ENCODE measurements around the gene TMIGD1.
A peak's percentile ranks its signal among the peaks of the same experiment; 100 is the strongest.

Gene TMIGD1, protein sequence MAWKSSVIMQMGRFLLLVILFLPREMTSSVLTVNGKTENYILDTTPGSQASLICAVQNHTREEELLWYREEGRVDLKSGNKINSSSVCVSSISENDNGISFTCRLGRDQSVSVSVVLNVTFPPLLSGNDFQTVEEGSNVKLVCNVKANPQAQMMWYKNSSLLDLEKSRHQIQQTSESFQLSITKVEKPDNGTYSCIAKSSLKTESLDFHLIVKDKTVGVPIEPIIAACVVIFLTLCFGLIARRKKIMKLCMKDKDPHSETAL

DNA sequence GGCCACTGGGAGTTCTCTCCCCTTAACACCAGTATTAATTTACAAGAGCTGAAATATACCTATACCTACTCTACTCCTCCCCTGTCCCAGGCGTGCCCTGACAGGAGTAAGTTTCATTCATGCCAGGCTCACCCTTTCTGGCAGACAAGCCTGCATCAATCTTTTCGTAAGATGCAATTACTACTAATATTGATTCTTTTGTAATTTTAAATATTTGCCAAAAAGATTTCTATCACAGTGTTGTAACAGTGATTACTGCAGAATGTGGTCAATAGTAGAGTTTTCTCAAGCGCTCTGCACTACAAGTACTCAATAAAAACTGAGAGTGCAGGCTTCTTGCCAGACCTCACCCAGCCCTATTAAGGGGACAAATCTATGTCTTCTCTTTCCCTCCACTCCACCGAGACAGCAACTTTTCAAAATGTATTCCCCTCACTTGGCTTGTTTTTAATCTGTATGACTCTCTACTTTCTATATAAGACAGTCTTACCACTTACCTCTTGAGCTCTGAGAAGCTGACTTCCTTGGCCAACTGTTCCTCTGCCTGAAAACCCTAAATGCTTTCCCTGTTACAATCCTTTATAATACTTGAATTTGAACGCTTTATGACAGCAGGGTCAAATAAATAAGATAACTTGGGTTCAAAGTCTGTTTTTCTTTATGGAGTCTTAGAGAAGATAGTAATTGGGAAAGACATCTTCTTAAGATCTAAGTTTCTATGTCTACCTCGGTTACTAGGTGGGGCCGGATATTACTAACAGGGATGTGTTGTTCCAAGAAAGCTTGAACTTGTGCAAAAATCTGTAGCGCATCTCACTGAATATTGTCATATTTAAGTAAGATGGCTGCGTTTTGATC, at the start of gene TMIGD1:
Gene TMIGD1 (minus strand): TSS at position 555 of the 858 bp plus-strand sequence. CDS start 1,924 bp downstream, outside the sequence.
- no peak for DNase-seq (ENCODE audit: low read depth)
- TF ChIP-seq MYC (IDR thresholded peaks at IDR 0.05; ENCODE audit: low read depth, low read length), result no peak
- TF ChIP-seq, protein P1, sequence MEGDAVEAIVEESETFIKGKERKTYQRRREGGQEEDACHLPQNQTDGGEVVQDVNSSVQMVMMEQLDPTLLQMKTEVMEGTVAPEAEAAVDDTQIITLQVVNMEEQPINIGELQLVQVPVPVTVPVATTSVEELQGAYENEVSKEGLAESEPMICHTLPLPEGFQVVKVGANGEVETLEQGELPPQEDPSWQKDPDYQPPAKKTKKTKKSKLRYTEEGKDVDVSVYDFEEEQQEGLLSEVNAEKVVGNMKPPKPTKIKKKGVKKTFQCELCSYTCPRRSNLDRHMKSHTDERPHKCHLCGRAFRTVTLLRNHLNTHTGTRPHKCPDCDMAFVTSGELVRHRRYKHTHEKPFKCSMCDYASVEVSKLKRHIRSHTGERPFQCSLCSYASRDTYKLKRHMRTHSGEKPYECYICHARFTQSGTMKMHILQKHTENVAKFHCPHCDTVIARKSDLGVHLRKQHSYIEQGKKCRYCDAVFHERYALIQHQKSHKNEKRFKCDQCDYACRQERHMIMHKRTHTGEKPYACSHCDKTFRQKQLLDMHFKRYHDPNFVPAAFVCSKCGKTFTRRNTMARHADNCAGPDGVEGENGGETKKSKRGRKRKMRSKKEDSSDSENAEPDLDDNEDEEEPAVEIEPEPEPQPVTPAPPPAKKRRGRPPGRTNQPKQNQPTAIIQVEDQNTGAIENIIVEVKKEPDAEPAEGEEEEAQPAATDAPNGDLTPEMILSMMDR (IDR thresholded peaks at IDR 0.05; ENCODE audit: low read depth, low read length), result no peak
- no peak for TF ChIP-seq POLR2A (IDR thresholded peaks at IDR 0.05; ENCODE audit: extremely low read depth, insufficient read length)
- TF ChIP-seq, protein P2, sequence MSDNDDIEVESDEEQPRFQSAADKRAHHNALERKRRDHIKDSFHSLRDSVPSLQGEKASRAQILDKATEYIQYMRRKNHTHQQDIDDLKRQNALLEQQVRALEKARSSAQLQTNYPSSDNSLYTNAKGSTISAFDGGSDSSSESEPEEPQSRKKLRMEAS (IDR thresholded peaks at IDR 0.05; ENCODE audit: low read depth, low read length), result no peak
- no peak within 1 kb of the TSS for H3K4me3 ChIP-seq (ENCODE audit: low read depth, low read length)

DNA sequence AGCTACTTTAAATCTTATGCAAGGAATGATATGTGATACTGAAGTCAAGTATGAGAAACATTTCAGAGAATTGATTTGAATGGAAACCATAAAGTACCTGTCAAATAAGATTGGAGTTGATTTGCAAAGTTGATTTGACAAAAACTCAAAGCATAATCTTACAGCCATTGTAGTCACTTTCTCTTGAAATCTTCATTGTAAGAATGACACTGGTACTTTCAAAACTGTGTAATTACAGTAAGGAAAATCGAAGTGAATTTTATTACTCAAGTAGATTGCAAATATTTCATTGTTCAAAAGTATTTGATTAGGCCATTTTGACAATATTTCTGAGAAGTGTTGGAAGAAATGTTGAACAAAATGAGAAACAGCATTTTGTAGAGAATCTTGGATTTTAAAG, 48.5 kb upstream of the TMIGD1 start:
- TF ChIP-seq POLR2A (IDR thresholded peaks at IDR 0.05; ENCODE audit: extremely low read depth, insufficient read length) (no peak), MYC (IDR thresholded peaks at IDR 0.05; ENCODE audit: low read depth, low read length) (no peak)
- TF ChIP-seq, protein P1 (IDR thresholded peaks at IDR 0.05; ENCODE audit: low read depth, low read length), result no peak
- TF ChIP-seq, protein P2 (IDR thresholded peaks at IDR 0.05; ENCODE audit: low read depth, low read length), result no peak
- DNase-seq (ENCODE audit: low read depth), result no peak
- H3K4me3 ChIP-seq (ENCODE audit: low read depth, low read length), result peak overlapping the region; percentile 33

DNA sequence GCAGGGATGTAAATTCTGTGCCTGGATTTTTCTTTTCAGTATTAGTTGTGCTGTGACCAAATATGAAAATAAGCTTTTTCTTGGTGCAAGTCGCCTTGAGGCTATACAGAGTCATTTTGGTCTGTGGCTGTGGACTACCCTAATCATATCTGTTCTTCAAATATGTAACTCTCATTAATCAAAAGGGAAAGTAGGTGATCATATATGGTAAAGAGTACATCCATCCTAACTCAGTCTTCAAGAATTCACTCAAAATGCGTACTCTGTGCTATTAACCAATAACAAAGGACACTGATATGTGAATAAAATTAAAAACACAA, 47.4 kb upstream of the TMIGD1 start:
- DNase-seq (ENCODE audit: low read depth), result no peak
- TF ChIP-seq POLR2A (IDR thresholded peaks at IDR 0.05; ENCODE audit: extremely low read depth, insufficient read length), result no peak
- TF ChIP-seq, protein P2 (IDR thresholded peaks at IDR 0.05; ENCODE audit: low read depth, low read length), result no peak
- TF ChIP-seq, protein P1 (IDR thresholded peaks at IDR 0.05; ENCODE audit: low read depth, low read length), result no peak
- no peak for TF ChIP-seq MYC (IDR thresholded peaks at IDR 0.05; ENCODE audit: low read depth, low read length)
- peak overlapping the region; percentile 74 for H3K4me3 ChIP-seq (ENCODE audit: low read depth, low read length)

DNA sequence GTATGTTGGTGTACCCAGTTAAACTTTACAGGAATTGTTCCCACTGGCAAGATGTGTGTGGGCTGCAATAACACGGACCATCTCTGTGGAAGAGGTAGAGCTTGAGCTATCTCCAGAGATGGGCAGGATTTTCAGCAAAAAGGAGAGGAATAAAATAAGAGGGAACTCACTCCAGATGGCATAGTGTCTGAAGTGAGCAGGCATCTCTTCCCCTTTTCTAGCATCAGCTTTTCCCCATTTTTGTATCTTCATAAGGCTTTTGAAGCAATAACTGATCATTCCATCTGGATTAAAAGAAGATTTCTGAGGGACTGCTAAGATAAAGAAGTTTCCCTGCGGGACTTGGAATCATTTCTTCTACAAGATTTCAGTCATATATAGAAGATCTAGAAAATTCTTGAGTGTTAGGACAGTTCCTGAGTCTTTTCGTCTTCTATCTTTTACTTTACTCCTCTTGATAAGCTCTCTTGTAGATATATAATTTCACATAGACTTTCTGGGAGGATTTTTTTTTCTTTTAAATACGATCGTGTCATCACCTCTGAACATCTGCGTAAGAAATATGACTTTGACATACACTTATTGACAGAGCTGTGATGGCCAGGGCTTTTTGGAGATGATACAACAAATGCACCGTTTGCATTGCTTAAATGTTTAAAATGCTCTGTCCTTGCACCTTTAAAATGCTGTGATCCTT, 46.9 kb upstream of the TMIGD1 start:
- peak; percentile 37 for DNase-seq (ENCODE audit: low read depth)
- peak overlapping the region; percentile 74 for H3K4me3 ChIP-seq (ENCODE audit: low read depth, low read length)
- TF ChIP-seq, protein P1 (IDR thresholded peaks at IDR 0.05; ENCODE audit: low read depth, low read length), result no peak
- TF ChIP-seq POLR2A (IDR thresholded peaks at IDR 0.05; ENCODE audit: extremely low read depth, insufficient read length) (no peak), MYC (IDR thresholded peaks at IDR 0.05; ENCODE audit: low read depth, low read length) (no peak)
- TF ChIP-seq, protein P2 (IDR thresholded peaks at IDR 0.05; ENCODE audit: low read depth, low read length), result no peak

DNA sequence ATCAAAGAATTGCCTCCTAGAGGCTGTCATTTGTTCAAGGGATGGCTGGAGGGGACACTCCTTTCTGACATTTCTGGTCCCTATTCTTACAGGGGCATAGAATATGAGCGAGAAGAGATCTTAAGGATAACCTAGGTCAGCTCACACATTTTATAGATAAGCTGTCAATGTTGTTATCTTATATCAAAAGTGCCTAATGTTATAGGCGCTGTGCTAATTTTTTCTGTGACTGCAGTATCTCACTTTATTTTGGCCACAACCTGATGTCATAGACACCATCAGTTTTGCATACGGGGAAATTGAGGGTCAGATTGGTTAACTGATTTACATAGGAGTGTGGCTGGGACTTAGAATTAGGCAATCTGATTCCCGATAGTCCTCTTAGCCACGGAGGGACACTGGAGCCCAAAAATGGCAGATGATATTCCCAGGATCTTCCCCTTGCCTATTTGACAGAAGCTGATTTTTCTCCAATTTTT, 46.1 kb upstream of the TMIGD1 start:
- peak; percentile 47 for DNase-seq (ENCODE audit: low read depth)
- H3K4me3 ChIP-seq (ENCODE audit: low read depth, low read length), result peak overlapping the region; percentile 74
- TF ChIP-seq, protein P2 (IDR thresholded peaks at IDR 0.05; ENCODE audit: low read depth, low read length), result no peak
- TF ChIP-seq, protein P1 (IDR thresholded peaks at IDR 0.05; ENCODE audit: low read depth, low read length), result no peak
- no peak for TF ChIP-seq POLR2A (IDR thresholded peaks at IDR 0.05; ENCODE audit: extremely low read depth, insufficient read length)
- no peak; the same call in 1 of the 2 replicates for TF ChIP-seq MYC (IDR thresholded peaks at IDR 0.05; ENCODE audit: low read depth, low read length)
